Mucosa of rectum (tissue), 2 donors: ENCODE data around the gene ABCD4.
A peak's percentile ranks its signal among the peaks of the same experiment; 100 is the strongest.

ENCODE experiments used
- H3K27ac ChIP-seq, 2 donors: one replicate each; pipeline ENCODE4 v1.7.0; 2013; ENCODE audit warnings: inconsistent platforms in 2 of 2, low read depth in 2 of 2, low read length in 2 of 2
- H3K27me3 ChIP-seq, 2 donors: one replicate each; pipeline ENCODE4 v1.7.0; 2013; ENCODE audit warnings: low read length in 2 of 2; ENCODE audit not compliant: control insufficient read depth in 2 of 2, insufficient read depth in 2 of 2
- H3K36me3 ChIP-seq, 2 donors: one replicate each; pipeline ENCODE4 v1.7.0; 2013; ENCODE audit warnings: low read length in 2 of 2; ENCODE audit not compliant: control insufficient read depth in 2 of 2, insufficient read depth in 2 of 2
- H3K4me1 ChIP-seq, 2 donors: one replicate each; pipeline ENCODE4 v1.7.0; 2013; ENCODE audit warnings: low read length in 2 of 2, mild to moderate bottlenecking in 1 of 2; ENCODE audit not compliant: control insufficient read depth in 2 of 2, insufficient read depth in 2 of 2
- H3K4me3 ChIP-seq, 2 donors: one replicate each; pipeline ENCODE4 v1.7.0; 2013; ENCODE audit warnings: low read length in 2 of 2
- H3K9ac ChIP-seq, 2 donors: one replicate each; pipeline ENCODE4 v1.7.0; 2013; ENCODE audit warnings: low read length in 2 of 2, low read depth in 1 of 2, mild to moderate bottlenecking in 1 of 2
- H3K9me3 ChIP-seq, 2 donors: one replicate each; pipeline ENCODE4 v1.7.0; 2013; ENCODE audit warnings: low read length in 2 of 2; ENCODE audit not compliant: control insufficient read depth in 2 of 2
- donor health status: healthy.
- donor health status: Normal muscosa, but diverticular disease.

ABCD4 gene

GRCh38 chr14:74302152-74302628 lies 544 bp downstream of the ABCD4 start:
- peaks cover 12 to 25% of the 10 kb centered on the region in 2 donors for H3K36me3 ChIP-seq

GRCh38 chr14:74301594-74302151 lies 1.1 kb downstream of the ABCD4 start:
- H3K36me3 ChIP-seq: peaks cover 17 to 25% of the 10 kb centered on the region in 2 donors
- peak overlapping the region; percentile 92 to 94 for H3K4me3 ChIP-seq
- H3K27ac ChIP-seq: peak overlapping the region; percentile 65 to 80
- peaks cover 4 to 8% of the 10 kb centered on the region in 2 donors for H3K4me1 ChIP-seq
- H3K9ac ChIP-seq: peak overlapping the region in 1 of 2 donors; percentile 81
- no peaks in the 10 kb centered on the region for H3K9me3 ChIP-seq
- no peaks in the 10 kb centered on the region for H3K27me3 ChIP-seq

More at GRCh38 chr14:74302152-74302628, 544 bp downstream of the ABCD4 start:
- Histone ChIP-seq H3K9ac (peak overlapping the region; percentile 81 to 83), H3K27ac (peak overlapping the region; percentile 65 to 80), H3K9me3 (no peaks in the 10 kb centered on the region), H3K4me1 (peaks cover 4 to 8% of the 10 kb centered on the region in 2 donors), H3K27me3 (no peaks in the 10 kb centered on the region), H3K4me3 (peak overlapping the region; percentile 92 to 94)

- H3K9me3 ChIP-seq: no peaks in the 10 kb centered on the region
- no peak overlapping the region for H3K27ac ChIP-seq
- H3K4me1 ChIP-seq: peaks cover 4 to 8% of the 10 kb centered on the region in 2 donors
- no peaks in the 10 kb centered on the region for H3K27me3 ChIP-seq
- H3K4me3 ChIP-seq: no peak overlapping the region
- H3K36me3 ChIP-seq: peaks cover 32 to 40% of the 10 kb centered on the region in 2 donors
- no peak overlapping the region for H3K9ac ChIP-seq
Observed at GRCh38 chr14:74299061-74299545, 3.6 kb downstream of the ABCD4 start.

GRCh38 chr14:74297986-74298385 lies 4.7 kb downstream of the ABCD4 start:
- Histone ChIP-seq H3K36me3 (peaks cover 33 to 42% of the 10 kb centered on the region in 2 donors), H3K4me3 (no peak overlapping the region), H3K4me1 (peaks cover 0 to 4% of the 10 kb centered on the region in 2 donors), H3K9ac (no peak overlapping the region), H3K9me3 (no peaks in the 10 kb centered on the region), H3K27ac (no peak overlapping the region), H3K27me3 (no peaks in the 10 kb centered on the region)

- Histone ChIP-seq H3K4me1 (no peaks in the 10 kb centered on the region), H3K36me3 (peaks cover 50 to 61% of the 10 kb centered on the region in 2 donors)
Observed at GRCh38 chr14:74296037-74296467, 6.7 kb downstream of the ABCD4 start.

GRCh38 chr14:74293606-74294005 lies 9.1 kb downstream of the ABCD4 start:
- no peaks in the 10 kb centered on the region for H3K27me3 ChIP-seq
- H3K27ac ChIP-seq: no peak overlapping the region
- no peak overlapping the region for H3K9ac ChIP-seq
- no peaks in the 10 kb centered on the region for H3K4me1 ChIP-seq
- H3K36me3 ChIP-seq: peaks cover 51 to 65% of the 10 kb centered on the region in 2 donors
- no peak overlapping the region for H3K4me3 ChIP-seq
- no peaks in the 10 kb centered on the region for H3K9me3 ChIP-seq

More at GRCh38 chr14:74296037-74296467, 6.7 kb downstream of the ABCD4 start:
- Histone ChIP-seq H3K4me3 (no peak overlapping the region), H3K27me3 (no peaks in the 10 kb centered on the region), H3K27ac (no peak overlapping the region), H3K9ac (no peak overlapping the region), H3K9me3 (no peaks in the 10 kb centered on the region)

GRCh38 chr14:74292061-74292460 lies 10.7 kb downstream of the ABCD4 start:
- no peak overlapping the region for H3K9ac ChIP-seq
- no peaks in the 10 kb centered on the region for H3K9me3 ChIP-seq
- peaks cover 53 to 67% of the 10 kb centered on the region in 2 donors for H3K36me3 ChIP-seq
- H3K27ac ChIP-seq: no peak overlapping the region
- H3K4me3 ChIP-seq: no peak overlapping the region
- H3K27me3 ChIP-seq: no peaks in the 10 kb centered on the region
- no peaks in the 10 kb centered on the region for H3K4me1 ChIP-seq

GRCh38 chr14:74290415-74290814 lies 12.3 kb downstream of the ABCD4 start:
- Histone ChIP-seq H3K36me3 (peaks cover 57 to 72% of the 10 kb centered on the region in 2 donors), H3K9ac (no peak overlapping the region), H3K27me3 (no peaks in the 10 kb centered on the region), H3K4me1 (no peaks in the 10 kb centered on the region), H3K4me3 (no peak overlapping the region), H3K9me3 (no peaks in the 10 kb centered on the region), H3K27ac (no peak overlapping the region)

- Histone ChIP-seq H3K27me3 (no peaks in the 10 kb centered on the region), H3K27ac (no peak overlapping the region), H3K36me3 (peaks cover 51 to 70% of the 10 kb centered on the region in 2 donors), H3K9me3 (no peaks in the 10 kb centered on the region), H3K4me3 (no peak overlapping the region), H3K4me1 (no peaks in the 10 kb centered on the region), H3K9ac (no peak overlapping the region)
Observed at GRCh38 chr14:74289801-74290200, 12.9 kb downstream of the ABCD4 start.

GRCh38 chr14:74286736-74287135 lies 16.0 kb downstream of the ABCD4 start:
- H3K36me3 ChIP-seq: peaks cover 48 to 69% of the 10 kb centered on the region in 2 donors

More at GRCh38 chr14:74286736-74287135, 16.0 kb downstream of the ABCD4 start:
- Histone ChIP-seq H3K9me3 (no peaks in the 10 kb centered on the region), H3K27ac (no peak overlapping the region), H3K4me1 (no peaks in the 10 kb centered on the region), H3K4me3 (no peak overlapping the region), H3K27me3 (no peaks in the 10 kb centered on the region), H3K9ac (no peak overlapping the region)
